Renal pelvis (tissue), 4 donors: Measurements from ENCODE around the gene CTNNA2. TPM values are rescaled to one million over a fixed set of nuclear protein-coding genes. Genes with fewer than 3 reads are reported as not detected.

Experiments used
- DNase-seq: peaks from one replicate; pipeline ENCODE4 v3.0.0-alpha.2; 2013
- polyA plus RNA-seq, 3 donors: library from polyadenylated mRNA; unstranded; fragments of 120-200 nt; gene quantifications; one replicate each; pipeline ENCODE4 v1.2.1, GENCODE V29; 2013; ENCODE audit not compliant: insufficient read length in 3 of 3

The CTNNA2 gene
- polyA plus RNA-seq, 3 donors, result 4.0 to 5.2 (median 4.2) TPM

- no peak for DNase-seq
These were observed 969.4 kb downstream of the CTNNA2 start for GRCh38 chr2:80482276-80482675.

GRCh38 chr2:80489717-80490116 is 976.9 kb downstream of the CTNNA2 start:
- no peak for DNase-seq

- DNase-seq, result no peak
These were observed 978.1 kb downstream of the CTNNA2 start for GRCh38 chr2:80490964-80491363.

- no peak for DNase-seq
These were observed 983.5 kb downstream of the CTNNA2 start for GRCh38 chr2:80496346-80496745.

GRCh38 chr2:80496775-80497174 is 983.9 kb downstream of the CTNNA2 start:
- no peak for DNase-seq

GRCh38 chr2:80499095-80499494 is 986.2 kb downstream of the CTNNA2 start:
- peak; percentile 39 for DNase-seq

GRCh38 chr2:80501874-80502624 is 989.2 kb downstream of the CTNNA2 start:
- no peak for DNase-seq

GRCh38 chr2:80506563-80506962 is 993.7 kb downstream of the CTNNA2 start:
- DNase-seq, result no peak

- DNase-seq, result no peak
These were observed 997.9 kb downstream of the CTNNA2 start for GRCh38 chr2:80510716-80511115.

- DNase-seq, result no peak
These were observed 1003.1 kb downstream of the CTNNA2 start for GRCh38 chr2:80515964-80516363.

- peak; percentile 75 for DNase-seq
These were observed 1004.5 kb downstream of the CTNNA2 start for GRCh38 chr2:80517316-80517715.

- DNase-seq, result no peak
These were observed 1006.3 kb downstream of the CTNNA2 start for GRCh38 chr2:80519121-80519643.

GRCh38 chr2:80519699-80520291 is 1006.9 kb downstream of the CTNNA2 start:
- DNase-seq, result no peak

- DNase-seq, result no peak
These were observed 1012.3 kb downstream of the CTNNA2 start for GRCh38 chr2:80525152-80525551.

GRCh38 chr2:80527119-80527518 is 1014.3 kb downstream of the CTNNA2 start:
- no peak for DNase-seq

- no peak for DNase-seq
These were observed 1016.8 kb downstream of the CTNNA2 start for GRCh38 chr2:80529466-80530165.

- no peak for DNase-seq
These were observed 1017.7 kb downstream of the CTNNA2 start for GRCh38 chr2:80530442-80531064.

- no peak for DNase-seq
These were observed 1018.5 kb downstream of the CTNNA2 start for GRCh38 chr2:80531319-80531718.

- DNase-seq, result no peak
These were observed 1032.8 kb downstream of the CTNNA2 start for GRCh38 chr2:80545420-80546210.

GRCh38 chr2:80546766-80547165 is 1033.9 kb downstream of the CTNNA2 start:
- no peak for DNase-seq

GRCh38 chr2:80547344-80547743 is 1034.5 kb downstream of the CTNNA2 start:
- no peak for DNase-seq
